ENCODE results near the gene UBL7. TPM values are rescaled to one million over a fixed set of nuclear protein-coding genes. Genes with fewer than 3 reads are reported as not detected.
"Not testable (repeated sequence)": the region's sequence is repeated elsewhere in the genome, so short reads cannot be mapped to it uniquely, and the experiment has no call there.

The UBL7 gene
- total RNA-seq, 6 experiments from 2014 or later: 50.9 to 68.0 (median 60.1) TPM

DNA sequence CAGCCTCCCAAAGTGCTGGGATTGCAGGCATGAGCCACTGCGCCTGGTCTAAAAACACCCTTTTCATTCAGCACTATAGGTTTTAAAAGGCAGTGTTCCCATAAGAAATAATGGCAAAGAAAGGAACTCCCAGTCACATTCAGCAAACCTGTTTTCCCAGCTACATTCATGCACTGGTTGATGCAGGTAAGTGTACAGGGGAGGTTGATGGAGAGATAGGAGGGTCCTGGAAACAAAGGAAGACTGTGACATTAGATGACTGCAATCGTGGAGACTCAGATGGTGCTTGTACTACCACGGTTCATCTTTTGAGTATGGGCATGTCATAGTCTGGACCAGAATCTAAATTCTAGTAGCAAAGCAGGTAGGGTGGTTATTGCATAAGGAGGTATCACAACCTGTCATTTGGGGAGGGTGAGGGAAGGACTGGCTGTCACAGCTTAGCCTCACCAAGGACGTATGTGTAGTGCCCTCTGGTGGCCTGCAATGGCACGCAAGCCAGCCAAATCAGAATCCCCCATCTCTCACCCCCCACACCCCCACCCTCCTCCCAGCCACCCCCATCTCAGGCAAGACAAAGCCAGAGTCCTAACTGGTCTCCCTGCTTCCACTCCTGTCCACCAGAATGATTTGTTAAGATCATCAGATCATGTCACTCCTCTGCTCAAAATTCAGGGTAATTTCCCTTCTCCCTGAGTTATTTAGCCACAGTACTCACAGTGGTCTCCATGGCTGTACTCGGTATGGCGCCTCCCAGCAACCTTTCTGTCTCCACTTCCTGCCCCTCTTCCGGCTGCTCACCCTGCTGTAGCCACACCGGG is 28.8 kb upstream of the UBL7 start:
- H3K4me1 Mint-ChIP-seq (ENCODE audit: low read depth): no peaks in the 10 kb centered on the region
- no peaks in the 10 kb centered on the region for H3K36me3 Mint-ChIP-seq (ENCODE audit: low read depth)
- TF ChIP-seq, protein P1, sequence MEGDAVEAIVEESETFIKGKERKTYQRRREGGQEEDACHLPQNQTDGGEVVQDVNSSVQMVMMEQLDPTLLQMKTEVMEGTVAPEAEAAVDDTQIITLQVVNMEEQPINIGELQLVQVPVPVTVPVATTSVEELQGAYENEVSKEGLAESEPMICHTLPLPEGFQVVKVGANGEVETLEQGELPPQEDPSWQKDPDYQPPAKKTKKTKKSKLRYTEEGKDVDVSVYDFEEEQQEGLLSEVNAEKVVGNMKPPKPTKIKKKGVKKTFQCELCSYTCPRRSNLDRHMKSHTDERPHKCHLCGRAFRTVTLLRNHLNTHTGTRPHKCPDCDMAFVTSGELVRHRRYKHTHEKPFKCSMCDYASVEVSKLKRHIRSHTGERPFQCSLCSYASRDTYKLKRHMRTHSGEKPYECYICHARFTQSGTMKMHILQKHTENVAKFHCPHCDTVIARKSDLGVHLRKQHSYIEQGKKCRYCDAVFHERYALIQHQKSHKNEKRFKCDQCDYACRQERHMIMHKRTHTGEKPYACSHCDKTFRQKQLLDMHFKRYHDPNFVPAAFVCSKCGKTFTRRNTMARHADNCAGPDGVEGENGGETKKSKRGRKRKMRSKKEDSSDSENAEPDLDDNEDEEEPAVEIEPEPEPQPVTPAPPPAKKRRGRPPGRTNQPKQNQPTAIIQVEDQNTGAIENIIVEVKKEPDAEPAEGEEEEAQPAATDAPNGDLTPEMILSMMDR (IDR thresholded peaks at IDR 0.05): peak; percentile 84
- no peaks in the 10 kb centered on the region for H3K9me3 Mint-ChIP-seq
- peak; percentile 25 for DNase-seq
- no peaks in the 10 kb centered on the region; the same call in 1 of the 2 replicates for H3K27me3 Mint-ChIP-seq (ENCODE audit: insufficient read depth)
- H3K27ac Mint-ChIP-seq: no peak overlapping the region
- no peak overlapping the region for H3K4me3 Mint-ChIP-seq

DNA sequence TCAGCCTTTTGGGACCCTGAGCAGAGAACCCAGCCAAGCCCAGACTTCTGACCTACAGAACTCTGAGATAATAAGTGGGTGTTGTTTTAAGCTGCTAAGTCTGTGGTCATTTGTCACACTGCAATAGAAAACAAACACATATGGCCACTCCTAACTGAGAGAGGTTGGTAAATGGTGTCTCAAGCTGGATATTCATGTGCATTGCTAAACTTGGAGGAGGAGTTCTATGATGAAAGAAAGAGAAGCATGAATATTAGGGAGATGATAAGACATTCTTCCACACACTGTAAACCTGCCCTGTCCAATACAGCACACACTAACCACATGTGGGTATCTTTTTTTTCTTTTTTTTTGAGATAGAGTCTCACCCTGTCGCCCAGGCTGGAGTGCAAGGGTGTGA is 27.8 kb upstream of the UBL7 start:
- no peak overlapping the region for H3K27ac Mint-ChIP-seq
- H3K4me3 Mint-ChIP-seq: no peak overlapping the region
- H3K27me3 Mint-ChIP-seq (ENCODE audit: insufficient read depth): no peaks in the 10 kb centered on the region; the same call in 1 of the 2 replicates

DNA sequence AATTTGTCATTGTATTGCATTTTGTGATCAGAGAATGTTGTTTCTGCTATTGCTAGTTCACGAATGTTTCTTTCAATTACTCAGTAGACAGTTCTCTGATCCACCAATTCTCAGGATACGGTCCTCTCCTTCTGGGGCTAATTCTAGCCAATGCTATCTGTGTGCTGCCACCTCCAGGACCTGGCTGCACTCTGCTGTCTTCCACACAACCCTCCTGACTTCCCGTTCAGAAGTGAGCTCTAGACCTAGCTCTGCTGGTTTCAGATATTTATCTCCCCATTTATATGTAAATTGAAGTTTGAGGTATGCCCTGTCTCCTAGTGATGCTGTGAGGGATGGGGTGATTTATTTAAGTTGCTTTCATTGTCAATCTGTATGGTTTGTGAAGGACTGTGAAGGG is 21.7 kb upstream of the UBL7 start:
- TF ChIP-seq, protein P1 (IDR thresholded peaks at IDR 0.05): peak; percentile 24; the same call in 1 of the 2 replicates
- peaks cover 10% of the 10 kb centered on the region for H3K36me3 Mint-ChIP-seq (ENCODE audit: low read depth)
- no peak for DNase-seq
- H3K4me1 Mint-ChIP-seq (ENCODE audit: low read depth): no peaks in the 10 kb centered on the region
- H3K27me3 Mint-ChIP-seq (ENCODE audit: insufficient read depth): no peaks in the 10 kb centered on the region
- H3K4me3 Mint-ChIP-seq: no peak overlapping the region
- no peaks in the 10 kb centered on the region for H3K9me3 Mint-ChIP-seq
- no peak overlapping the region for H3K27ac Mint-ChIP-seq

More for the DNA sequence above, 27.8 kb upstream of the UBL7 start:
- Mint-ChIP-seq H3K9me3 (no peaks in the 10 kb centered on the region), H3K36me3 (ENCODE audit: low read depth) (no peaks in the 10 kb centered on the region), H3K4me1 (ENCODE audit: low read depth) (no peaks in the 10 kb centered on the region)
- DNase-seq: no peak
- TF ChIP-seq, protein P1 (IDR thresholded peaks at IDR 0.05): no peak

DNA sequence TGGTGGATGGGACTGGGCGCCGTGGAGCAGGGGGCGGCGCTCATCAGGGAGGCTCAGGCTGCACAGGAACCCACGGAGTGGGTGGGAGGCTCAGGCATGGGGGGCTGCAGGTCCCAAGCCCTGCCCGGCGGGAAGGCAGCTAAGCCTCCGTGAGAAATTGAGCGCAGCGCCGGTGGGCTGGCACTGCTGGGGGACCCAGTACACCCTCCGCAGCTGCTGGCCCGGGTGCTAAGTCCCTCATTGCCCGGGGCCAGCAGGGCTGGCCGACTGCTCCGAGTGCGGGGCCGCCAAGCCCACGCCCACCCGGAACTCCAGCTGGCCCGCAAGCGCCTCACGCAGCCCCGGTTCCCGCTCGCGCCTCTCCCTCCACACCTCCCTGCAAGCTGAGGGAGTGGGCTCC is 19.4 kb upstream of the UBL7 start:
- not testable (repeated sequence) for H3K27me3 Mint-ChIP-seq (ENCODE audit: insufficient read depth); H3K36me3 Mint-ChIP-seq (ENCODE audit: low read depth); H3K4me1 Mint-ChIP-seq (ENCODE audit: low read depth); H3K27ac Mint-ChIP-seq; H3K9me3 Mint-ChIP-seq; H3K4me3 Mint-ChIP-seq; DNase-seq

DNA sequence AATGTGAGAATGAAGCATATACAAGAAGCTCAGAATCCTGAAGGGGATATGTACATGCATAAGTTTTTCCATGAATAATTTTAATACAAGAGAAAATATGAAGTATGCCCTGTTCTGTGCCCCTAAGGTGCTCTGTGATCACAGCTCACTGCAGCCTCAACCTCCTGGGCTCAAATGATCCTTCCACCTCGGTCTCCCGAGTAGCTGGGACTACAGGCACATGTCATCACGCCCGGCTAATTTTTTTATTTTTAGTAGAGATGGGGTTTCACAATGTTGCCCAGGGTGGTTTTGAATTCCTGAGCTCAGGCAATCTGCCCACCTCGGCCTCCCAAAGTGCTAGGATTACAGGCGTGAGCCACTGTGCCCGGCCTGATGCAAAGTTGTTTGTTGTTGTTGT is 10.7 kb upstream of the UBL7 start:
- not testable (repeated sequence) for H3K4me1 Mint-ChIP-seq (ENCODE audit: low read depth); H3K27me3 Mint-ChIP-seq (ENCODE audit: insufficient read depth); H3K27ac Mint-ChIP-seq; DNase-seq; H3K4me3 Mint-ChIP-seq; H3K9me3 Mint-ChIP-seq; H3K36me3 Mint-ChIP-seq (ENCODE audit: low read depth)

DNA sequence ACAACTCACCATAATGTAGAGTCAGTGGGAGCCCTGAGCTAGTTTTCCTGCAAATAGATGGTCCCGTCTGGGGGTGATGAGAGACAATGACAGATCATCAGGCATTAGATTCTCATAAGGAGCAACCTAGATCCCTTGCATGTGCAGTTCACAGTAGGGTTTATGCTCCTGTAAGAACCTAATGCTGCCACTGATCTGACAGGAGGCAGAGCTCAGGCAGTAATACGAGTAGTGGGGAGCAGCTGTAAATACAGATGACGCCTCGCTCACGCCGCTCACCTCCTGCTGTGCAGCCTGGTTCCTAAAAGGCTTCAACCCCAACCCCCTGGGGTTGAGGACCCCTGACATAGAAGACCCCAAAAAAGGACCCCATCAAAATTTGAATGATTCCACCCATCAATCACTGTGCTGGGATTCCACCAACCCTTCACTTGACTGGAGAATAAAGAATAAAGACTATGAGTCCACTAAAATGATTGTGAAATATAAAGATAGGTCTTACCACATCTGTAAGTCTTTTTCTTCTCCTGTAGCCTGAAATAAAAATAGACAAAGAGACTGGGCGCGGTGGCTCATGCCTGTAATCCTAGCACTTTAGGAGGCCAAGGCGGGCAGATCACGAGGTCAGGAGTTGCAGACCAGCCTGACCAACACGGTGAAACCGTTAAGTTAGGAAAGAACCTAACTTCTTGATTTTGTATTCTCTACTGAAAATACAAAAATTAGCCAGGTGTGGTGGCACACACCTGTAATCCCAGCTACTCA is 9.9 kb upstream of the UBL7 start:
- TF ChIP-seq, protein P1 (IDR thresholded peaks at IDR 0.05): no peak
- H3K36me3 Mint-ChIP-seq (ENCODE audit: low read depth): peaks cover 14% of the 10 kb centered on the region
- DNase-seq: no peak
- H3K4me3 Mint-ChIP-seq: no peak overlapping the region
- H3K4me1 Mint-ChIP-seq (ENCODE audit: low read depth): no peaks in the 10 kb centered on the region
- H3K9me3 Mint-ChIP-seq: no peaks in the 10 kb centered on the region
- H3K27me3 Mint-ChIP-seq (ENCODE audit: insufficient read depth): peaks cover 2% of the 10 kb centered on the region
- H3K27ac Mint-ChIP-seq: no peak overlapping the region
